Measurements from ENCODE around the gene STX8. TPM values are rescaled to one million over a fixed set of nuclear protein-coding genes. Genes with fewer than 3 reads are reported as not detected.

Gene STX8
- total RNA-seq, 1 donor from 2014 or later: 61.0 TPM

DNA sequence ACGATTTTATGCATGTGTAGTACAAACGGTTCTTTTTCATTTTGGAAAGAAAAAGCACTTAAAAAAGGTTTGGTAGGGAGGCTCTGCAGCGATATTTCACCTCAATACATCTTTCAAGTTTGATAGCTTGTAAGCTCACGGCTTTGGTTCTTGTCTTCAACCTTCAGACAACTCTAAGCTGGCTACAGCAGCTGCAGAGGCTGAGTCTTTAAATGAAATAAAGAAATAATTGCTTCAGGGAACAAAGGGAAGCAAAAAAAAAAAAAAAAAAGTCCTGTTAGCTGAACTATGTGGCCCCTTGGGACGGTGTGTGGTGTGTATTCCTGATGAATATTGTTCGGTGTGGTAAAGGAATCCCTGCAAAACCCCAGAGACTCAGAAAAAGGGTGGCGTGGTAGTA is 289.2 kb downstream of the STX8 start:
- no peak overlapping the region for H3K4me3 Mint-ChIP-seq (ENCODE audit: unreplicated experiment)
- no peaks in the 10 kb centered on the region for H3K9me3 Mint-ChIP-seq (ENCODE audit: unreplicated experiment)
- peaks cover 5% of the 10 kb centered on the region for H3K27me3 Mint-ChIP-seq (ENCODE audit: unreplicated experiment)
- TF ChIP-seq, protein P1, sequence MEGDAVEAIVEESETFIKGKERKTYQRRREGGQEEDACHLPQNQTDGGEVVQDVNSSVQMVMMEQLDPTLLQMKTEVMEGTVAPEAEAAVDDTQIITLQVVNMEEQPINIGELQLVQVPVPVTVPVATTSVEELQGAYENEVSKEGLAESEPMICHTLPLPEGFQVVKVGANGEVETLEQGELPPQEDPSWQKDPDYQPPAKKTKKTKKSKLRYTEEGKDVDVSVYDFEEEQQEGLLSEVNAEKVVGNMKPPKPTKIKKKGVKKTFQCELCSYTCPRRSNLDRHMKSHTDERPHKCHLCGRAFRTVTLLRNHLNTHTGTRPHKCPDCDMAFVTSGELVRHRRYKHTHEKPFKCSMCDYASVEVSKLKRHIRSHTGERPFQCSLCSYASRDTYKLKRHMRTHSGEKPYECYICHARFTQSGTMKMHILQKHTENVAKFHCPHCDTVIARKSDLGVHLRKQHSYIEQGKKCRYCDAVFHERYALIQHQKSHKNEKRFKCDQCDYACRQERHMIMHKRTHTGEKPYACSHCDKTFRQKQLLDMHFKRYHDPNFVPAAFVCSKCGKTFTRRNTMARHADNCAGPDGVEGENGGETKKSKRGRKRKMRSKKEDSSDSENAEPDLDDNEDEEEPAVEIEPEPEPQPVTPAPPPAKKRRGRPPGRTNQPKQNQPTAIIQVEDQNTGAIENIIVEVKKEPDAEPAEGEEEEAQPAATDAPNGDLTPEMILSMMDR (IDR thresholded peaks at IDR 0.05; ENCODE audit: partially characterized antibody, unreplicated experiment): no peak
- H3K36me3 Mint-ChIP-seq (ENCODE audit: unreplicated experiment): no peaks in the 10 kb centered on the region
- DNase-seq: peak; percentile 22
- H3K4me1 Mint-ChIP-seq (ENCODE audit: low read depth, unreplicated experiment): peaks cover 4% of the 10 kb centered on the region
- H3K27ac Mint-ChIP-seq (ENCODE audit: unreplicated experiment): no peak overlapping the region

DNA sequence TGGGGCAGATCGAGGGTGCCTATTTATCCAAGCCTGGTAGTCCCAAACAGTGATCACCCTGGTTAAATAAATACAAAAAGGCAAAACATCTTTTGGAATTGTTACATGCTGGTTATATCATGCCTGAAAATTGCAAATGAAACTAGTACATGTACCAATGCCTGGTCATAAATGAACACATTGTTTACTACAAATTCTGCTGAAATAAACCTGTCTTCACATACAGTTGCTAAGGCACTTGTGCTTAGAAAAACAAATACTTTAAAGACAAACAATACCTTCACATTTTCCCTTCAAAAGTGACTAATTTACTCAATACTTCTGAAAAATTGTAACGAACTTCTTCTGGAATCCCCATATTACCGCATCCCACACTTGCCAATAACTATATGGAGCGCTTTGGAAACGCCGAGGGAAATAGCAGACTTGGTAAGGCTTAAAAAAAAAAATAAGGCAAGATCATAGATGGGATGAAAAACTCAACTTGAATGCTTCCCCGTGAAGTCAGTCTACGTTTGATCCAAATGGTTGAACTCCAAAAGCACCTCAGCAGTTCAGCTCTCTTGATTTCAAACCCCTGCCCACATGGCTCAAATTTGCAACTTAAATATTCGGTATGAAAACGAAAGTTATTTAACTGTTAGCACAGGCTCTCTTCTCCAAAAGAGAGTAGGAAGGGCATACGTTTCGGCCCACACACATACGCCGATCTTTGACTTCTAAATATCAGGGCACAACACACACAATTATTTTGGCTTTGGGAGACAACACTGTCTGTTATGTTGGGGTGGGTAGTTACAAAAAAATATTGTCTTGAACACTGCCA is 289.8 kb downstream of the STX8 start:
- no peak for DNase-seq
- no peaks in the 10 kb centered on the region for H3K9me3 Mint-ChIP-seq (ENCODE audit: unreplicated experiment)
- TF ChIP-seq, protein P1 (IDR thresholded peaks at IDR 0.05; ENCODE audit: partially characterized antibody, unreplicated experiment): no peak
- H3K4me3 Mint-ChIP-seq (ENCODE audit: unreplicated experiment): no peak overlapping the region
- H3K27me3 Mint-ChIP-seq (ENCODE audit: unreplicated experiment): peaks cover 4% of the 10 kb centered on the region
- peaks cover 4% of the 10 kb centered on the region for H3K4me1 Mint-ChIP-seq (ENCODE audit: low read depth, unreplicated experiment)
- H3K36me3 Mint-ChIP-seq (ENCODE audit: unreplicated experiment): peaks cover 4% of the 10 kb centered on the region
- no peak overlapping the region for H3K27ac Mint-ChIP-seq (ENCODE audit: unreplicated experiment)

DNA sequence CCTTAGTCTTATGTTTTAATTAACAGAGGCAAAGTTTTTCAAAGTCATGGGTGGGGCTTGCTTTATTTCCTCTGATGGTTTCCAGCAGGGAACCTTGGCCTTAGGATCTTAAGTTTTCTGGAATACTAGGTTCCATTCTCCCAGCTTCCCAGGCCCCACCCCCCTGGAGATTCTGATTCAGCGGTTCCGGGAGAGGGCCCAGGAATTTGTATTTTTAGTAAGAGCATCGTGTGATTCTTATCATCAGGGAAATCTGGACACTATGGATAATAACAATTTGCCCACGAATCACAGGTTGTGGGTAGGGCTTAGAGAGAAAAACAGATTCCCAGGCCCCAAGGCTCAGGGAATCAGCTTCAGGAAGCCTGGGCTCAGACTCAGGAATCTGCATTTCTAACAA is 290.7 kb downstream of the STX8 start:
- TF ChIP-seq, protein P1 (IDR thresholded peaks at IDR 0.05; ENCODE audit: partially characterized antibody, unreplicated experiment): no peak
- H3K27me3 Mint-ChIP-seq (ENCODE audit: unreplicated experiment): peaks cover 2% of the 10 kb centered on the region
- H3K9me3 Mint-ChIP-seq (ENCODE audit: unreplicated experiment): no peaks in the 10 kb centered on the region
- no peak overlapping the region for H3K4me3 Mint-ChIP-seq (ENCODE audit: unreplicated experiment)
- H3K4me1 Mint-ChIP-seq (ENCODE audit: low read depth, unreplicated experiment): peaks cover 4% of the 10 kb centered on the region
- peaks cover 4% of the 10 kb centered on the region for H3K36me3 Mint-ChIP-seq (ENCODE audit: unreplicated experiment)
- DNase-seq: no peak
- H3K27ac Mint-ChIP-seq (ENCODE audit: unreplicated experiment): no peak overlapping the region

DNA sequence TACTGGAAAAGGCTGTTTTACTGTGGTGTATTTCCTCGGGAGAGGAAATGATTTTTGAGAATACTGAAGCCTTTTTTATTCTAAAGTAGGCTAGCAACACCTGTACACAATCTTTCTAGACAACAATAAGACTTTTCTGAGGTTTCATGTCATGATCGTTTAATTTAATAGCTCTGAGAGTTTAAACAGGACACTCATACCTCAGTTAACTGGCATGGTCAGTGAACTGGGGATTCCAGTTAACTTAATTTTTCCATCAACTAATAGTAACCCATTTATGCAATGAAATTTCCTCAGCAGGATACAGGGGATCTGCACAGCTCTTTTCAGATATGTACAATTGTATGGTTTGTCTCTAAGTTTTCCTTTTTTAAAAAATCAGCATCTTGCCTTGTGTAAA is 291.7 kb downstream of the STX8 start:
- TF ChIP-seq, protein P1 (IDR thresholded peaks at IDR 0.05; ENCODE audit: partially characterized antibody, unreplicated experiment): no peak
- Mint-ChIP-seq H3K36me3 (ENCODE audit: unreplicated experiment) (peaks cover 4% of the 10 kb centered on the region), H3K27me3 (ENCODE audit: unreplicated experiment) (peaks cover 2% of the 10 kb centered on the region), H3K4me1 (ENCODE audit: low read depth, unreplicated experiment) (peaks cover 4% of the 10 kb centered on the region), H3K27ac (ENCODE audit: unreplicated experiment) (no peak overlapping the region), H3K9me3 (ENCODE audit: unreplicated experiment) (no peaks in the 10 kb centered on the region), H3K4me3 (ENCODE audit: unreplicated experiment) (no peak overlapping the region)
- no peak for DNase-seq

DNA sequence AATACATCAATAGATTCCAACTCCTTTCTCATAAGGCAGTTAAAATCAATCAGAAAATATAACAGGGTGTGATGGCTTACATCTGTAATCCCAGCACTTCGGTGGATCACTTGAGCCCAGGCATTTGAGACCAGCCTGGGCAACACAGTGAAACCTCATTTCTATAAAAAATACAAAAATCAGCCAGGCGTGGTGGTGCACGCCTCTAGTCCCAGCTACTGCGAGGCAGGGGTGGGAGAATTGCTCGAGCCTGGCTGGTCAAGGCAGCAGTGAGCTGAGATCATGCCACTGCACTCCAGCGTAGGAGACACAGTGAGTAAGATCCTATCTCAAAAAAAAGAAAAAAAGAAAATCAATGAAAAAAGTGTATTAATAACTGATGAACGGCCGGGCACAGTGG is 295.7 kb downstream of the STX8 start:
- Mint-ChIP-seq H3K4me1 (ENCODE audit: low read depth, unreplicated experiment) (no peaks in the 10 kb centered on the region), H3K9me3 (ENCODE audit: unreplicated experiment) (no peaks in the 10 kb centered on the region), H3K27ac (ENCODE audit: unreplicated experiment) (no peak overlapping the region), H3K27me3 (ENCODE audit: unreplicated experiment) (peaks cover 2% of the 10 kb centered on the region), H3K4me3 (ENCODE audit: unreplicated experiment) (no peak overlapping the region), H3K36me3 (ENCODE audit: unreplicated experiment) (peaks cover 4% of the 10 kb centered on the region)
- TF ChIP-seq, protein P1 (IDR thresholded peaks at IDR 0.05; ENCODE audit: partially characterized antibody, unreplicated experiment): no peak
- DNase-seq: no peak
